Right lobe of liver (tissue), 4 donors: ENCODE data around the gene ALCAM.

Source experiments
- POLR2A ChIP-seq: fragments of 450-650 bp; IDR thresholded peaks from one replicate; pipeline ENCODE4 v1.6.1; 2017; ENCODE audit warnings: antibody characterized with exemption, mild to moderate bottlenecking
- TF ChIP-seq, protein P1 (sequence below), 4 donors: fragments of 200-600 bp in 3 of 4; fragments of 450-650 bp in 1 of 4; IDR thresholded peaks; one replicate each; pipeline versions ENCODE4 v1.5.1 to v1.8.0; 2016 to 2022; ENCODE audit warnings: antibody characterized with exemption in 4 of 4, mild to moderate bottlenecking in 2 of 4
- donor health status: DM: no; HTN: no; CAD: no.
- donor health status: DM: no; HTN: no; CAD: no.
- donor health status: DM: no; HTN: yes; CAD: no.

DNA sequence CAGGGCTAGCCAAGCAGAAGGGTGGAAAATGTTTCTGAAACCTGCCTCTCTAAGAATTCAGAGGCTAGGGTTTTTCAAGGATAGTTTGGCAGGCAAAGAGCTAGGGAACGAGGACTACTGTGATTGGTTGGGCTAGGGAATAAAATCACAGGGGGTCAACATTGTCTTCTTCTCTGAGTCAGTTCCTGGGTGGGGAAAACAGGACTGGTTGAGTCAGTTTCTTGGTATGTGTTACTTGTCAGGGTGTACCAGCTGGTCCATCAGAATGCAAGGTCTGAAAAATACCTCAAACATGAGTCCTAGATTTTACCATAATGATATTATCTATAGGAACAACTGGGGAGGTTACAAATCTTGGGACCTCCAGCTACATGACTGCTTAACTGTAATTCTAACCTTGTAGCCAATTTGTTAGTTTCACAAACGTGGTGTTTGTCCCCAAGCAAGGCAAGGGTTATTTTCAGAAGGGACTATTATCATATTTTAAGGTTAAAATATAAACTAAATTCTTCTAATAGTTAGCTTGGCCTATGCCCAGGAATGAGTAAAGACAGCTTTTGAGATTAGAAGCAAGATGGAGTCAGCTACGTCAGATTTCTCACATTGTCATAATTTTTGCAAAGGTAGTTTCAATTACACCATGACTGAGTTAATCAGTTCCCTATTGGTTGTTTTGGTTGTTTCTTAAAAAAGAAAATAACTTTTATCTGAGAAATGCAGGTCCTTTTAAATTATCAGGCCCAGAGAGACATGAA is 231.5 kb downstream of the ALCAM start:
- TF ChIP-seq, protein P1, sequence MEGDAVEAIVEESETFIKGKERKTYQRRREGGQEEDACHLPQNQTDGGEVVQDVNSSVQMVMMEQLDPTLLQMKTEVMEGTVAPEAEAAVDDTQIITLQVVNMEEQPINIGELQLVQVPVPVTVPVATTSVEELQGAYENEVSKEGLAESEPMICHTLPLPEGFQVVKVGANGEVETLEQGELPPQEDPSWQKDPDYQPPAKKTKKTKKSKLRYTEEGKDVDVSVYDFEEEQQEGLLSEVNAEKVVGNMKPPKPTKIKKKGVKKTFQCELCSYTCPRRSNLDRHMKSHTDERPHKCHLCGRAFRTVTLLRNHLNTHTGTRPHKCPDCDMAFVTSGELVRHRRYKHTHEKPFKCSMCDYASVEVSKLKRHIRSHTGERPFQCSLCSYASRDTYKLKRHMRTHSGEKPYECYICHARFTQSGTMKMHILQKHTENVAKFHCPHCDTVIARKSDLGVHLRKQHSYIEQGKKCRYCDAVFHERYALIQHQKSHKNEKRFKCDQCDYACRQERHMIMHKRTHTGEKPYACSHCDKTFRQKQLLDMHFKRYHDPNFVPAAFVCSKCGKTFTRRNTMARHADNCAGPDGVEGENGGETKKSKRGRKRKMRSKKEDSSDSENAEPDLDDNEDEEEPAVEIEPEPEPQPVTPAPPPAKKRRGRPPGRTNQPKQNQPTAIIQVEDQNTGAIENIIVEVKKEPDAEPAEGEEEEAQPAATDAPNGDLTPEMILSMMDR (IDR thresholded peaks at IDR 0.05): no peak
- no peak for TF ChIP-seq POLR2A
